MG63 (cell line): Measurements from ENCODE around the gene TCF19. TPM values are rescaled to one million over a fixed set of nuclear protein-coding genes. Genes with fewer than 3 reads are reported as not detected.

Source experiments
- DNase-seq: peaks from one replicate; pipeline ENCODE4 v3.0.0-alpha.2; 2020
- H3K27me3 ChIP-seq: fragments of 250-450 bp; sonication (Bioruptor Pico); 2 replicates; pipeline ENCODE4 v1.5.1; 2020; ENCODE audit warnings: mild to moderate bottlenecking, moderate library complexity
- H3K36me3 ChIP-seq: fragments of 250-450 bp; sonication (Bioruptor Pico); 2 replicates; pipeline ENCODE4 v1.5.1; 2020; ENCODE audit warnings: mild to moderate bottlenecking, moderate library complexity
- H3K4me3 ChIP-seq: fragments of 250-450 bp; sonication (Bioruptor Pico); 2 replicates; pipeline ENCODE4 v1.5.1; 2020; ENCODE audit warnings: mild to moderate bottlenecking, moderate library complexity
- H3K9me3 ChIP-seq: fragments of 250-450 bp; sonication (Bioruptor Pico); 2 replicates; pipeline ENCODE4 v1.5.1; 2020; ENCODE audit warnings: mild to moderate bottlenecking, moderate library complexity
- total RNA-seq: library from RNA; depleted of rRNA; stranded (reverse); fragments of >200 nt; shearing (Covaris generic); gene quantifications from 2 replicates; pipeline ENCODE4 v1.2.3, GENCODE V29; 2014; ENCODE audit warnings: low replicate concordance

TCF19 gene
- total RNA-seq, 1 experiment from 2014 or later, result 25.0 TPM

DNA sequence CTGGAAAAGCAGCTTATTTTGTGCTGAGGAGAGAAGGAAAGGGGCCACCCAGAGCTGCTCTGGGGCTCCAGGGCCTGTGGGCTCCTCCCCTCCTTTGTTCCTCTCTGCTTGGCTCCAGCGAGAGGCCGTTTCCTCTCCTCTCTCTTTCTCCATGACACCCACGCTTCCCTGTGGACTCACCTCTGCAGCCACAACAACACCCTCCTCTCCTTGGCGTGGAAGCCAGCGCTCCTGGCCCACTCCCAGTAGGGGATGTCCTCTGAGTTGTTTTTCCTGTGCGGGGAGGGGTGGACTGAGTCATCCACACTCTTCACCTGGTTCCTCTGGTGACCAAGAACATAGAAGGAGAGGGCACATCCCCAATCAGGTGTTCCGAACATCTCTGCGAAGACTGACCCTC, 33.2 kb upstream of the TCF19 start:
- peak; percentile 62 for DNase-seq
- Histone ChIP-seq H3K27me3 (no peaks in the 10 kb centered on the region), H3K36me3 (no peaks in the 10 kb centered on the region)

DNA sequence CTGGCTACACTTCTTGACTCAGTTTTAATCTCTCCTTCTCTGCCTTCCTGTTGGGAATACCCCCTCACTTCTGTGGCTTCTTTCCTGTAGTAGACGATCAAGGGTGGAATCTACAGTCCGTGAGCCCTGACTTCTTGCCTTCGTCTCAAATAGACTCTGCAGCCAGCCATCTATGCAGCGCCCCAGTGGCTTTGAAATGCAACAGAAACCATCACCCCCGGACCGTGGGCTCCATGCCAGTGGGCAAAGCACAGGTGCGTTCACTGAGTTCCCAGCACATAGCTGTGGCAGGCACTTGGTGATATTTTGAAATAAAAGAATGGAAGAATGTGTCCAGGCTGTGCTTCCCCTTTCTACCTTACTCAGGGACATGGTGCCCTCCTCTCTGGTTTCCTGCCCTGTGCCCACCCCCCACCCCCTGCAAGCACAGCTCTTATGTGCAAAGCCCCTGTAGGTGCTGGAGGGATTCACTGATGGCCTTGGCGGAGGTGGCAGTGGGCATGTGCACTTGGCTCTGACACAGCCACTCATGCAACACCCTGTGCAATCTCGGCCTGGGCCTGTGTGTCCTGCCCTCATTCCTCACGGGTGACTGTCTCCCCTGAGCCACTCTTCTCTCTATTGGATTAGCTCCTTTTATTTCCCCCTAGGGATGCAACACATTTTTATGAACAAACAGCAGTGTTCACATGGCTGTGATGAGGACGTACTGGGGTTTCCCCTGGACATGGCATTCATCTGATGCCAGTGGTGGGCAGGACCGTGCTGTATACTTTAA, 32.6 kb upstream of the TCF19 start:
- H3K4me3 ChIP-seq, result no peak overlapping the region
- peak; percentile 65 for DNase-seq
- no peaks in the 10 kb centered on the region for H3K36me3 ChIP-seq
- no peaks in the 10 kb centered on the region for H3K27me3 ChIP-seq
- H3K9me3 ChIP-seq, result no peaks in the 10 kb centered on the region

More for the DNA sequence above, 33.2 kb upstream of the TCF19 start:
- no peaks in the 10 kb centered on the region for H3K9me3 ChIP-seq
- no peak overlapping the region for H3K4me3 ChIP-seq

DNA sequence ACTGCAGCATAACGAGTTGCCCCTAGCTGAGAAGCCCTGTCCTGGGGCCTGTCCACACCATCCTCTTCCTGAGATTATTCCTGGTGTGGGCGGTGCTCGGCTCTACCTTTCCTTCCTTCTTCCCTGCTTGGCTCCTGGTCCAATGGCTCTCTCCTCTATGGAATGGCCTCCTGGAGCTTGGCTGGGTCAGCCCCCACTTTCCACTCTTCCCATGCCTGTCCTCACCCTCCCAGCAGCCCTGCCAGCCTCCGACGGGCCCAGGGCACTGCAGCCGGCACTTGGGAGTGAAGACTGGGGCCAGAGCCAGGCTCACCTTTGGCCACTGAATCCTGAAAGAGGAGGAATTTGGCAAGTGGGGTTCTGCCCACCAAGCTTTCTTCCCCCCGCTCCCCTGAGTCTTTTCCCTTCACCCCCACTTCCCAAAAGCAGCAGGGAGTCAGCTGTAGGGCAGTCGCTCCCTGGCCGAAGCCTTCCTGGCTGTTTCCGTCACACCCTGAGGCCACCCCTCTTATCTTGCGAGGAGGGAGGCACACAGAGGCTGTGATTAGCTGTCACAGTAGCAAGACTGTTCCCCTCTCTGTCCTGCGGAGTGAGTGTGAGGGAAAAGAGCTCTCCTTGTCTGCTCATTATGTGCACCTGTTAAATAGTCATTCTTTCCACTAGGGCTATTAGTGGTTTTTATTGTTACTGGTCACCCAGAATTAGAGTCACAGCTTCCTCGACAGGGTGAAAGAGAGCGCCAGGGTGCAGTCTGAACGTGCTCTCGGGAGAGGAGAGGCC, 31.8 kb upstream of the TCF19 start:
- no peaks in the 10 kb centered on the region for H3K36me3 ChIP-seq
- no peaks in the 10 kb centered on the region for H3K27me3 ChIP-seq
- no peaks in the 10 kb centered on the region for H3K9me3 ChIP-seq

DNA sequence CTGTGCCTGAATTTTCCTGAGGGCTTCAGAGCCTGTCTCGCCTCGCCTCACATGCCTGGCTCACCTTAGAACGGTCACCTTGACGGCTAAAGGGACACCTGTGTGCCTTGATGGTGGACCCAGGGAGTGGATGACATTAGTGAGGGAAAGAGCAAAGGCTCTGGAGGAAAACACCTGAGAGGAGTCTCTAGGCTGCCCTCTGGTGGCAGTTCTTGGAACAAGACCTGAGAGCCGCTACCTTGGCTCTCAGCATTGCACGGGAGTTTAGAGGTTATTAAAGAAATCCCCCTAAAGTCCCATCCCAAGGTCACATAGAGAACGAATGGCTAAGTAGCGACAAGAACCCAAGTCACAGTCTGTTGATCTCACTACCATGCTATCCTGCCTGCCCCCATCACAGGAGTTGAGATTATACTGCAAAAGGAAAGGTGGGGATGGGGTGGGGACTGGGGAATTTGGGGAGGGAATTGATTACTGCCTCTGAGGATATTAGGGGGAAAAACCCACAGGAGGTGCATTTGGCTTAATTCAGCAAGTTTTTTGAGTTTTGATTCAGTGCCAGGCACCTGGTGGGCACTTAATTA, 30.2 kb upstream of the TCF19 start:
- Histone ChIP-seq H3K36me3 (no peaks in the 10 kb centered on the region), H3K4me3 (no peak overlapping the region), H3K9me3 (no peaks in the 10 kb centered on the region), H3K27me3 (no peaks in the 10 kb centered on the region)
- peak; percentile 18 for DNase-seq

More for the DNA sequence above, 31.8 kb upstream of the TCF19 start:
- DNase-seq, result no peak
- no peak overlapping the region for H3K4me3 ChIP-seq

DNA sequence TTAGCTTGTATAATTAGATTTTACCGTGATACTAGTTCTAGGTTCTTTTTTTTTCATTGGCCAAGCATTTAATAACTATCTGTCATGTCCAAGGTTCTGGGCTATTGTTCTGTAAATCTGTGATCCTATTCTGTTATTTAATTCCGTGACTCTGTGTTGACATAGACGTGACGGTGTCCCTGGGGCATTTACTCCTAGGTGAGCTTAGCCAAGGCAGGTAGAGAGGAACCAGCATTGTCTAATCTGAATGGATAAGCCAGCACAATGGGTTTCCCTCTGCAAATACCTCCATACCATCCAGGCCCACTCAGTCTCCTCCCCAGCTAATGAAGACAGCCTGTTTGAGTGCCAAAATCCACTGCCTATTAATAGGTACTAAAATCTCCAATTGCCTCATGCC, 29.3 kb upstream of the TCF19 start:
- Histone ChIP-seq H3K4me3 (no peak overlapping the region), H3K27me3 (no peaks in the 10 kb centered on the region), H3K9me3 (no peaks in the 10 kb centered on the region), H3K36me3 (no peaks in the 10 kb centered on the region)
- DNase-seq, result no peak

DNA sequence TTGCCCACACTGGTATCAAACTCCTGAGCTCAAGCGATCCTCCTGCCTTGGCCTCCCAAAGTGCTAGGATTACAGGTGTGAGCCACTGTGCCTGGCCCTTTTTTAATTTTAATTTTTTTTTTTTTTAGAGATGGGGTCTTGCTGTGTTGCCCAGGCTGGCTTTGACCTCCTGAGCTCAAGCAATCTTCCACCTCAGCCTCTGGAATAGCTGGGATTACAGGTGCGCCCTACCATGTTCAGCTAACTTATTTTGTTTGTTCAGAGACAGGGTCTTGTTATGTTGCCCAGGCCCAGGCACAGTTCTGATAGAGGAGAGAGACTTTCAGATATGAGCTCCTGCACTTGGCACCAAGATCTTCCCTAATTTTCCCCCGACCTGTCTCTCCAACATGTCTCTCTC, 27.6 kb upstream of the TCF19 start:
- H3K9me3 ChIP-seq, result no peaks in the 10 kb centered on the region
- no peak overlapping the region for H3K4me3 ChIP-seq
- H3K36me3 ChIP-seq, result no peaks in the 10 kb centered on the region
- H3K27me3 ChIP-seq, result no peaks in the 10 kb centered on the region
- no peak for DNase-seq

DNA sequence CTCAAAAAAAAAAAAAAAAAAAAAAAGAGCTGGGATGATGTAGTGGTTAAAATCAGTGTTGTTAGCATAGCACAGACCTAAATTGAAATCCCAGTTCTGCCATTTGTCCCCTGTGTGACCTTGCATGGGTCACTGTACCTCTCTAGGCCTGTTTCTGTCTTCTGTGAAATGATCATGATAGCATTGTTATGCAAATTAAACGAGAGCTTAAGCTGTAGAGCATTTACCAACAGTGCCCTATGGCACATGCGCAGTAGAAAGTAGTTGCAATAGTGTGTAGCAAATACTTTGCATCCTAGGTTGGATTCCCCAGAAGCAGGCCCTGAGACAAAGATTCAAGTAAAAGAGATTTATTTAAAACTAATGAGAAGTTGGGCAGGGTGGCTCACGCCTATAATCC, 26.8 kb upstream of the TCF19 start:
- Histone ChIP-seq H3K36me3 (no peaks in the 10 kb centered on the region), H3K27me3 (no peaks in the 10 kb centered on the region), H3K4me3 (no peak overlapping the region), H3K9me3 (no peaks in the 10 kb centered on the region)
- DNase-seq, result no peak

DNA sequence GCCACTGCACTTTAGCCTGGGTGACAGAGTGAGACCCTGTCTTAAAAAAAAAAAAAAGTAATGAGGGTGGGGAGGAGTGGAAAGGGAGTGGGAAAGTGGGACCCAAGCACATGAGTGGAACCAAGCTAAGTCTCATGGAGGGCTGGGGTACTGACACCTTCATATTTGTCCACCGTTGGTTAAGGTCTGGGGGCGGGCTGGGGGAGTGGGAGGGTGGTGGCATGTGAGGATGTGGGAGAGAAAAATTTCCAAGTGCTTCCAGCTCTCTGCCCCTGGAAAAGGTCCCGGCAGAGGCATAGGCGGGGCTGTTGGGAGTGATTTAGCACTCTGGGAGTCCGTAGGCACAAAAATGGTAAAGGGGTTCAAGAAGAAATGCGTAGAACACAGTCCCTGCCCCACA, 25.6 kb upstream of the TCF19 start:
- Histone ChIP-seq H3K9me3 (no peaks in the 10 kb centered on the region), H3K27me3 (no peaks in the 10 kb centered on the region), H3K36me3 (no peaks in the 10 kb centered on the region), H3K4me3 (no peak overlapping the region)
- no peak for DNase-seq

DNA sequence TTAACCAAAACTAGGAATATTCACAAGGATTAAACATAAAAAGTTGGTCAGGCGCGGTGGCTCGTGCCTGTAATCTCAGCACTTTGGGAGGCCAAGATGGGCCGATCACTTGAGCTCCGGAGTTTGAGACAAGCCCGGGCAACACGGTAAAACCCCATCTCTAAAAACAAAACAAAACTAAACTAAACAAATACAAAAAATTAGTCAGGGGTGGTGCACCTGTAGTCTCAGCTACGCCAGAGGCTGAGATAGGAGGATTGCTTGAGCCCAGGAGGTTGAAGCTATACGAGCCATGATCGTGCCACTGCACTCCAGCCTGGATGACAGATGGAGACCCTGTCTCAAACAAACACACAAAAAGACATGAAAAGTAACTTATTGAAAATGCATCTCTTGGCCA, 22.7 kb upstream of the TCF19 start:
- no peaks in the 10 kb centered on the region for H3K36me3 ChIP-seq
- H3K9me3 ChIP-seq, result no peaks in the 10 kb centered on the region
- DNase-seq, result no peak
- H3K27me3 ChIP-seq, result no peaks in the 10 kb centered on the region
- H3K4me3 ChIP-seq, result no peak overlapping the region

DNA sequence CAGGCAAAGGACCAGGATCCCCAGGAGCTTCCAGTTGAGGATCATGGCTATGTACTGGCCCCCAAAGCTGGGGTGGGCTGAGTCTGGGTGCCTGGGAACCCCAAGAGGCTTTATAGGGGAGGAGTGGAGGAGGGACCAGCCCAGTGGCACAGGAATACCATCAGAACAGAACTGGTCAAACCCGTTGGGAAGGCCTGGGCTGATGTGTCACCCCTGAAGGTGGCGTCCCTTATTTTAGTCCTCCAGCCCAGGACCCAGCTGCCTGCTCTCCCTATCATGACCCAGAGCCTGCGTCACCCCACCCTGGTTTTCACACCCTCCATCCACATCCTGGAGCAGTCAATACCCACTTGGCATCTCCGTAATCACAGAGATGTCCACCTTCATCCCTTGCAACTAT, 19.4 kb upstream of the TCF19 start, which contains the start of gene PSORS1C2:
TSS of gene PSORS1C2 (minus strand) at position 85 of the 400 bp plus-strand sequence. CDS start at position 45, 40 bp downstream.
- Histone ChIP-seq H3K4me3 (no peak within 1 kb of the TSS), H3K9me3 (no peaks in the 10 kb centered on the region), H3K36me3 (no peaks in the 10 kb centered on the region; the same call in 1 of the 2 replicates), H3K27me3 (no peaks in the 10 kb centered on the region)
- no peak for DNase-seq

DNA sequence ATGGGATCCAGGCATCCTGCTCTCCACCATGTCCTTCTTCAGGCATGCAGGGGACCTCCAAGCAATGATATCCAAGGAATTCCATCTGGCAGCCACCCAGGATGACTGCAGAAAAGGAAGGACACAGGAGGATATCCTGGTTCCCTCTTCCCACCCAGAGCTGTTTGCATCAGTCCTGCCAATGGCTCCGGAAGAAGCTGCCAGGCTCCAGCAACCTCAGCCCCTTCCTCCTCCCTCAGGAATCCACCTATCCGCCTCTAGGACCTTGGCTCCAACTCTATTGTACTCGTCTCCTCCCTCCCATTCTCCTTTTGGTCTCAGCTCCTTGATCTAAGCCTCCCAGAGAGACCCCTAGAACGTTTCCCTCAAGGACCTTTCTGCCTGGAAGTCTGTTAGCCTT, 18.8 kb upstream of the TCF19 start:
- Histone ChIP-seq H3K4me3 (no peak overlapping the region), H3K9me3 (no peaks in the 10 kb centered on the region), H3K27me3 (no peaks in the 10 kb centered on the region), H3K36me3 (no peaks in the 10 kb centered on the region; the same call in 1 of the 2 replicates)
- peak; percentile 29 for DNase-seq

DNA sequence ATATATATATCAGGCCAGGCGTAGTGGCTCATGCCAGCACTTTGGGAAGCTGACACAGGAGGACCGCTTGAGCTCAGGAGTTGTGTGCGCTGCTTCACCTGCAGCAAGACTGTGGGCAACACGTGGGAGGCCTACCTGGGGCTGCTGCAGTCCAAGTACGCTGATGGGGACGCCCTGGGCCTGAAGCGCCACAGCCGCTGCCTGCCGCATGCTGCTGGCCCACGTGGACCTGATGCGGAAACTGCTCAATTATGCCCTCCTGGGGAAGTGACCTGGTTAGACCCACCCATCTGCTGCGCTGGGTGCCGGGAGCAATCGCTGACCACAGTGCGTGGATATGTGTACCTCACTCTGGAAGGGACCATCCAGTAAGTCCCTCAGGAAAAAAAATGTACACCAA, 17.7 kb upstream of the TCF19 start:
- no peak for DNase-seq
- Histone ChIP-seq H3K36me3 (no peaks in the 10 kb centered on the region; the same call in 1 of the 2 replicates), H3K4me3 (no peak overlapping the region), H3K27me3 (no peaks in the 10 kb centered on the region), H3K9me3 (no peaks in the 10 kb centered on the region)

DNA sequence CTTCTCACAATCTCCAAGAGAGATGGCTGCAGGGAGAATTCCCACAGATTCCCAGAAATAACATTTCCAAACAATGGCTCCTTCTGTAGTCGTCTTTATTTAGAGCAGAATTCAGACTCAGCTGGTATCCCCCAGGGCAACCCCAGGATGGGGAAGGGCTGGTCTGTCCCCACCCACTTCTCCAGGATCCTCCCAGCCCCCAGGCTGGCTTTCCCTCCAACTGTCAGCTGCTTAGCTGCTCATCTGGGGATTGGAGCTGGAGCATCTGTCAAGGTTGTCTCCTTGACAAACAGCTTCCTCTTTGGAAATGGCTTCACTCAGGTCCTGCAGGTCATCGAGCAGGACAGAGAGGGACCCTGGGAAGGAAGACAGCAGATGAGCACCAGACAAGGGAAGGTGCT, 16.0 kb upstream of the TCF19 start:
- H3K27me3 ChIP-seq, result no peaks in the 10 kb centered on the region
- H3K36me3 ChIP-seq, result no peaks in the 10 kb centered on the region; the same call in 1 of the 2 replicates
- no peak overlapping the region for H3K4me3 ChIP-seq
- no peaks in the 10 kb centered on the region for H3K9me3 ChIP-seq
- no peak for DNase-seq

DNA sequence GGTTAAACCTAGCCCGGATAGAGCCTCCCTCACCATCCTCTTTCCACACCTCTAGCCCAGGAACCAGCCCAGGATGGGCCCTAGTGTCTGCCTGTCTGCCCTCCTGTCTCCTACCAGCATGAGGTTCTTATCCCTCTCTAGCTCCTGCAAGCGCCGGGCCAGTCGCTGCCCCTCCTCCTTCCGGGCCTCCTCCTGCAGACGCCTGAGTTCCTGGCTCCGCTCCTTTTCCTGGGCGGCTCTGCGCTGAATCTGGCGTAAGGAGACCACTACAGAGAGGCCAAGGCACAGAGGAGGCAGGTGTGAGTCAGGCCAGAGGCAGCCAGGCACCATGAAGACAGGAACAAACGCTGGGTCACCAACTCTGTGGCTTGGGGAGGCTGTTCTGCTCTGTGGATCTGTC, 15.2 kb upstream of the TCF19 start:
- Histone ChIP-seq H3K27me3 (no peaks in the 10 kb centered on the region), H3K9me3 (no peaks in the 10 kb centered on the region), H3K36me3 (no peaks in the 10 kb centered on the region; the same call in 1 of the 2 replicates), H3K4me3 (no peak overlapping the region)
- DNase-seq, result no peak

DNA sequence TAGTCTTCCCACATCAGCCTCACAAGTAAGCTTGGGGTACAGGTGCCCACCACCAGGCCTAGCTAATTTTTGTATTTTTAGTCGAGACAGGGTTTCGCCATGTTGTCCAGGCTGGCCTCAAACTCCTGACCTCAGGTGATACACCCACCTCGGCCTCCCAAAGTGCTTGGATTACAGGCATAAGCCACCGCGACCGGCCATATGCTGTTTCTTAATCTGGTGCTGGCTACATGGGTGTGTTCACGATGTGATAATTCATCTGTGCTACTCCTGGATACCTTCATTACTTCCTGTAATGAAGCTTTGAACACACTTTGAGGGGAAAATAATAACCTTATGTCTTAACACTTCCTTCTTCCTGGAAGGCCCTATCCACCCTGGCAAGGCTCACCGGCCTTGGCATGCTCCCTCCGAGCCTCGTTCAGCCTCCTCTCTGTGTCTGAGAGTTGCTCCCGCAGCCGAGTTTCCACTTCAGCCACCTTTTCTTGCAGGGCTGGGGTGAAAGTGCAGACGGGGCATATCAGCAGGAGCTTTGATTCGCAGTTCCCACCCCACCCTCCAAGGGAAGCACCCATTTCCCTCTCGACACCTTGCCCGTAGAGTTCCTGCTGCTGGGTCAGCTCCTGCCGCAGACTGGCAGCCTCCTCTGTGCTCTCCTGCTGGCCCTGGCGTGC, 14.0 kb upstream of the TCF19 start:
- Histone ChIP-seq H3K4me3 (no peak overlapping the region), H3K9me3 (no peaks in the 10 kb centered on the region), H3K27me3 (no peaks in the 10 kb centered on the region), H3K36me3 (no peaks in the 10 kb centered on the region; the same call in 1 of the 2 replicates)
- DNase-seq, result no peak

DNA sequence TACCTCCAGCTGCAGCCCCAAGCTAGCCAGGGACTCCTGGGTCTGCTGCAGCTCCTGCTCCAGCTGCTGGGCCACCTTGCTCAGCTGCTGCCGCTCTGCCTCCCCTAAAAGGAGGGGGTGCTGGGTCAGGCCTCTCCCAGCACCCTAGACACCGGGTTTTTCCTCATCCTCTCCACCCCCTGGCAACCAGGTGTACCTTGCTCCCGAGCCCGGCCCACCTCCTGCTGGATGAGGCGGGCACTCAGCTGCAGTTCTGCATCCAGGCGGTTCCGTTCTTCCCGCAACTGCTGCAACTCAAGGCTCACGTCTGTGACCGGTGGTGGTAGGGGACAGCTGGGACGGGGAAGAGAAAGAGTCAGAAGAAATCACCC, 13.4 kb upstream of the TCF19 start:
- Histone ChIP-seq H3K36me3 (no peaks in the 10 kb centered on the region; the same call in 1 of the 2 replicates), H3K9me3 (no peaks in the 10 kb centered on the region), H3K27me3 (no peaks in the 10 kb centered on the region), H3K4me3 (no peak overlapping the region)
- DNase-seq, result no peak

DNA sequence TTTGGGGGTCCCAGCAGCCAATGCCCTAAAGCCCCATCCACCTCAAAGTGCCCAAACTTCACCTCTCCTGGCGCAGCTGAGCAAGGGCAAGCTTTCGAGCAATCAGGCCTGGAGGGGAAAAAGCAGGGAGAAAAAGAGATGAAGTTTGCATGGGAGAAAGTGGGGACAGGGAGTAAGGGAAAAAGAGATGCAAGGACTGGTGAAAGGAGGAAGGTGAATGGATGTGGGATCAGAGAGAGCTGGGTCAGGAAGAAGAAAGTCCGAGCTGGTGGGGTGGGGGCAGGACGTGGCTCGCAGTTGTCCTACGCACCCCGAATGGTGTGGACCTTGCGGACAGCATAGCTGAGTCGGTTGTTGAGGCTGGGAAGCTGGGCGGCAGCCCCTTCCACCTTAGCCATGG, 13.0 kb upstream of the TCF19 start:
- Histone ChIP-seq H3K4me3 (no peak overlapping the region), H3K36me3 (no peaks in the 10 kb centered on the region; the same call in 1 of the 2 replicates)
- DNase-seq, result no peak

More for the DNA sequence above, 13.0 kb upstream of the TCF19 start:
- H3K27me3 ChIP-seq, result no peaks in the 10 kb centered on the region
- H3K9me3 ChIP-seq, result no peaks in the 10 kb centered on the region
